NCI-H345 (cell line): ENCODE results near the gene HSD17B2.
"Not testable (repeated sequence)": the region's sequence is repeated elsewhere in the genome, so short reads cannot be mapped to it uniquely, and the experiment has no call there.

Source experiments
- DNase-seq: peaks from one replicate; lab custom pipeline; 2025; lab: John Stamatoyannopoulos, UW

Gene HSD17B2, protein sequence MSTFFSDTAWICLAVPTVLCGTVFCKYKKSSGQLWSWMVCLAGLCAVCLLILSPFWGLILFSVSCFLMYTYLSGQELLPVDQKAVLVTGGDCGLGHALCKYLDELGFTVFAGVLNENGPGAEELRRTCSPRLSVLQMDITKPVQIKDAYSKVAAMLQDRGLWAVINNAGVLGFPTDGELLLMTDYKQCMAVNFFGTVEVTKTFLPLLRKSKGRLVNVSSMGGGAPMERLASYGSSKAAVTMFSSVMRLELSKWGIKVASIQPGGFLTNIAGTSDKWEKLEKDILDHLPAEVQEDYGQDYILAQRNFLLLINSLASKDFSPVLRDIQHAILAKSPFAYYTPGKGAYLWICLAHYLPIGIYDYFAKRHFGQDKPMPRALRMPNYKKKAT

DNA sequence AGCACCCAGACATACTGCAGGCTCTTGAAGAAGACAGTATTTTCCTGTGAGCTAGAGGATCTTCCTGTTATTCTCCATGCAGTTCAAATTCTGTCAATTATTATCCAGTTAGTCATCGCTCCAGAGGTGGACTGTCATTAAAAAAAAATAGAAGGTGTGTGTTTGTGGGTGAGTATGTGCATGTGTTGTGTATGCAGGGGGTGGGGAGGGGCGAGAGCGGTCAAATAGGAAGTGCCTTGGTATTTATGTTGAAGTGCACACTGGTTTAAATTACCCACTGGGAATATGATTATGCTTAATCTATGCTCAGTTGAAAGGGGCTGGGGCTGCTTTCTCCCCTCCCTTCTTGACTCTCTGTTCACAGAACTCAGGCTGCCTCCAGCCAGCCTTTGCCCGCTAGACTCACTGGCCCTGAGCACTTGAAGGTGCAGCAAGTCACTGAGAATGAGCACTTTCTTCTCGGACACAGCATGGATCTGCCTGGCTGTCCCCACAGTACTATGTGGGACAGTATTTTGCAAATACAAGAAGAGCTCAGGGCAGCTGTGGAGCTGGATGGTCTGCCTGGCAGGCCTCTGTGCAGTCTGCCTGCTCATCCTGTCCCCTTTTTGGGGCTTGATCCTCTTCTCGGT, at the start of gene HSD17B2:
Gene HSD17B2 (plus strand): TSS at position 273 of the 632 bp plus-strand sequence. CDS start 172 bp downstream, at position 445.
- DNase-seq = no peak

DNA sequence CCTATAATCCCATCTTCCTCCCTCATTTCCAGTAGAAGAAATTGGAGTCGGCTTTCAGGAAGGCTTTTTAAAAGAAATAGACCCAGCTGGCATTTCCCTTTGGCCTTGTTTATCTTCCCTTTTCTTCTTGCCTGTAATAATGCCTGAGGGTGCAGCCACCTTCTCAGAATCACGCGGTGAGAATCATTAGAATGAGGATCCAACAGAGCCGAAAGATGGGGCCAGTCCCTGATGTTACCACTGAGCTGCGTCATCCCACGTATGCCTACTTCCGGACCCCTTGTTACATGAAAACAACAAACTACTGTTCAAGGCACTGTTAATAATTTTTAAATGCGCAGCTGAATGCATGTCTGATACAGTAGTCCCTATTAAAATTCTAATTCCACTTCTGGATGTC, 47.9 kb upstream of the HSD17B2 start:
- DNase-seq = no peak

DNA sequence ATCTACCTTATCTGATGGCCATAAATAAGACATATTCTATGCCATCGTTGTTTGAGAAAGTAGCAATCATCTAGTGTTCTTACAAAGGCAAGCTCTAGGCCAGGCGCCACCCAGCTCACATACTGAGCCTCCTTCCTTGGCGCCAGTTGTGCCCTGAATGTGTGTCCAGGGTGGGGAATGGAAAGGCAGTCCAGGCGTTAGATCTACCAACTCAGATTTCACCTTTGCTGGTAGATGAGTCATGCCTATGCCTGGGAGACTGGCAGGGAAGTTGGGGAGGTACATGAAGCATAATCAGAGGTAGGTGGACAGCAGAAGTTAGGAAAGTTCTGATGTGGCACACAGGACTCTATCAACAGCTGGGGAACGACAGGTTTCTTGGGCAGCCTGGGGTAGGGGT, 47.3 kb upstream of the HSD17B2 start:
- no peak for DNase-seq

DNA sequence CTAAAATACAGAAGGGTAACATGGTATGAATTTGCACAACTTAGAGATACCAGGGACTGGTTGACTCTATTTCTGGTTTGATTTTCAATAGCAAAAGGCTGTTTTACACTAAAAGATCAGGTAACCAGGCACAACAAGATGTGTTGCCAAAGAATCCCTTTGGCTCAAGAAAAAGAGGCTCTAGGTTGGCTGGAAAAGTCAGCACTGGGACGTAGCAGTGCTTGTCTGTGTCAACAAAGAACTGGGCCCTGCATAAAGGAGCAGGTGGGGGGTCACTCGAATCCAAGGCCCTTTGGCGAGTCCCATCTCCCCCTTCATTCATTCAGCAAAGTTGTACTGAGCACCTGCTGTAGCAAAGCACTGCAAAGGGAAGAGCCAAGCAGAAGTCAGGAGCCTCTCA, 42.2 kb upstream of the HSD17B2 start:
- DNase-seq = no peak

DNA sequence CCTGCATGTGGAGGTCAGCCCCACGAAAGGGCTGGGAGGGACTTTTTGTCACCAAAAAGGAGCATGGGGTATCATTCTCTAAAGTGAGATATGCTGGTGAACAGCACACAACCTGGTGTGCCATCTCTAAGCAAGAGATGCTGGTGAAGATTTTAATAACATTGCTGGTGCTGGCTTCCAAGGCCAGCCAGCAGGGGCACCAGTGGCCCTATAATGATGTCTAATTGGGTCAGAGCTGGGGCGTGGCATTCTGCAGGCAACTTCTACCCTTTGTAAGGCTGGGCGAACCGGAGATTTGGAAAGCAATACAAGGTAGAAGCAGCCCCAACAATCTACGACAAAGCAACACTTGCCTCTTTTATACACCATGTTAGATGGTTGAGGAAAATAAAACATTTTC, 40.6 kb upstream of the HSD17B2 start:
- no peak for DNase-seq

DNA sequence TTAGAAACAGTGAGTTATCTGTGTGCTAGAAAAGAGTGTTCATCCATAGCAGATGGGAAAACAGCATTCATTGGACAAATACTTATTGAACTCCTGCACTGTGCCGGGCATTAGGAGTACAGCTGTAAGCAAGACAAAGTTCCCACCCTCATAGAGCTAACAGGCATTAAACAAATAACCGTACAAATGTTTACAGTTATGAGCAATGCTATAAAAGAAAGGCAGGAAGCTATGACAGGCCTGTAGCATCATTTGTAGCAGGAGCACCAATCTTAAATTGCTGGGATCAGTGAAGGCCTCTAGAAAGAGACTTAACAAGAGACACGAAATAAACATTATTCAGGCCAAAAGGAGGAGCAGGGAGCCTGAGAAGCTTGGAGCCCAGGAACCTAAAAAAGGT, 39.4 kb upstream of the HSD17B2 start:
- no peak for DNase-seq

DNA sequence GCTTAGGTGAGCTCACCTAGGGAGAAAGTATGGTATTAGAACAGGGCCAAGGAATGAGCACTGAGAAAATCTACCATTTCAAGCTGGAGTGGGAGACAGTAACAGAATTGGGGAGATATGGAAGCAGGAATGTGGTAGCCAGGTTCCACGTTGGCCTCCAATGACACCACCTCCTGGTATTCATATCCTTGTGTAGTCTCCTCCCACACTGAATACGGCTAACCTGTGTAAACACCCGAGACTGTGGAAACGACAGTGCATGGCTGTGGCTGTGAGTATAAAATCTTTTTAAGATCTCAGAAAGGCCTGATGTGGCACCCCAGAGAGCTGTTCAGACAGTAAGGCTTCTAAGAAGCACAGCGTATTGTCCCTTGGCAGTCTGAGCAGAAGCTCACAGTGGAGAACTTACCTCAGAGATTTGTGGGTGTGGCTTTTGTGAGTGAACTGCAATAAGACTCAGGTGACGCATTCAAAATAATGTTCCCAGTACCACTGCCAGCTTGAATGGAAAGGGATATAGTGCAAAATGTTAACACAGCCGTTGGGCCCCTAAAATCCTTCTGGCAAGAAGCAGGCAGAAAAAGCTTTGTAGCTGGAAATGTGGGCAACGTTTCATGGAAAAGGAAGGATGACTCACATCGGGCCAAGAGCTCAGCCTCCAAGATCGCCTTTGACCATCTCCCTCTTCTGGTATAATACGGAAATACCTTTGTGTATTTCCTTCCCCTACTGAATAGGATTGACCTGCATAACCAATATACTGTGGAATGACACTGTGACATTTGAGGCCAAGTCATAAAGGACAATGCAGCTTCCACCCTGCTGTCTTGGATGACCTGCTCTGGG, 38.2 kb upstream of the HSD17B2 start:
- DNase-seq = no peak

DNA sequence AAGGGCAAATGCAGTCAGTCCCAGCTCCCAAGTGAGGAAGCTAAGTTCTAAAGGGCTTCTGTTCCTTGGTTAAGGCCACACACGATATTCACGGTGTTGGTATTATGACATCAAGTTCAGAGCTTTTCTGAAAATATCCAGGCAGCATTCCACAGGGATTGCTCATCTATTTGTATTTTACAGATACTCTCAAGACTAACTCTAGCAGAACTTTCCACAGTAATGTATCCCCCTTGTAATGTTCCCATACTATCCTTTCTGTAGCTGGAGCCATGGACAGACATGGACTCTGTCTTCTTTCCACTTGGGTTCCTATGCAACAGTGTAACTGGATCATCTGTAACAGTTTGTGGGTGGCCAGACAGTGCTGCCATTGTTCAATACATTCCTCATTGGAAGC, 37.3 kb upstream of the HSD17B2 start:
- no peak for DNase-seq

DNA sequence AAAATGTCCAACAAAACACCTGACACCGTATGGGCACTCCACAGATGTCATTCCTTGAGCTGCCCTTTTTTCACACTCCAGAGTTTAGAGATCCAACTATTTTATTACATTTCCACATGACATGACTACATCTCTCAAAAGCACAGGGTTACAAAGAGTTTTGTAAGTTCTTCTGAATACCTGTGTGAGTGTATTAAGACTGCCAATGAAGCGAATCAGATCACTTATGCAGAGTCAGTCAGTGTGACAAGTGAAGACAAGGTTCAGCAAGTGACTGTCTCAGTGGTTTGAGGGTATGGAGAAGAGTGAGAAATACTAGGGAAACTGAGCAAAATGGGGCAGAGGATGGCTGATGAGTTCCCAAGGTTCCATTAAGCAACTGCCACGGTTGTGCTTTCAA, 32.2 kb upstream of the HSD17B2 start:
- no peak for DNase-seq

DNA sequence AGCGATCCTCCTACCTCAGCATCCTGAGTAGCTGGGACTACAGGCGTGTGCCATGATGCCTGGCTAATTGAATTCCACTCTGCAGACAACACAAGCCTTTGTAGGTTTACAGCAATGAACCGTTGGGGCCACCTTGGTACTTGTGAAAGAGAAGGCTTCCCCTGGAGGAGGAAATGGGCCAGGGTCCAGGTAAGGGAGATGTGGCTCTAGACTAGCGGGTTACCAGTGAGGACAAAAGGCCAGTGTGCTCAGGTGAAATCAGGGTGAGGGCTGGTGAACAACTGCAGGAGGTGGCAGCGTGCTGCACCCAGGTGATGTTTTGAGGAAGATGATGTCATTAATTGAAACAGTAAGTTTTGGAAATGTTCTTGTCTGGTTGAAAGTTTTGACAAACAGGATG, 30.5 kb upstream of the HSD17B2 start:
- no peak for DNase-seq

DNA sequence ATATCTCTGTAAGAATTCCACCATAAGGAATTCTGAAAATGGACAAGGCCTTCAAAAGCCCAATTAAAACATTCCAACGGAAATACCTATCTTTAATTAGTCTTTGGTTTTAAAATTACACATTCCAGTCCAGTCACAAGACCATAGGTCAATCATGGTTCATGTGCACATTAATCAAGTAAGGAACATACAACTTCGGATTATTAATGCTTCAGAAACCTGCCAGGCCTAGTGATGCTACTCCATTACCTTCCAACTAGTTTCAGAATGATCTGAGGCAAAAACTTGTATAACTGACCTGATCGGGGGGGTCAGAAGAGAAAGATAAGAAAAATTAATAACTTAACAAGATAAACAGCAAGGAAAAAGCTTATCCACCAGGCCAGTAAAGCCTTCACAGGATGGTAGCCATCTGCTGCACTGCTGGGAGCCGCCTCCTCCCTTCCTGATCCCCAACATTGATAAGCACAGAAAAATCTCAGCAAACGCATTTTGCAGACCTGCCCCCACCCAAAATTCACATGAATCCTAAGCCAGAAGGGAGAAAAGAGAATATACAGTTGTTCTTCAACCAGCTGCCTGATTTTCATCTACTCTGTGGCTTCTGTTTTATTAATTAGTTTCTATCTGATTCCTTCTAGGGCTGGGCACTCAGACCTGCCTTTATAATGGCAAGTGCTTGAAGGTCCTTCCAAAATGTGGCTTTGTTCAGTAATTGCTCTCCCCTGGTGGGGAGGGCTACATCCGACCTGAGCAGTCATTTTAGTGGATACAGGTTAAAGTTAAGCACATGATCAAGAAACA, 29.8 kb upstream of the HSD17B2 start:
- DNase-seq = no peak

DNA sequence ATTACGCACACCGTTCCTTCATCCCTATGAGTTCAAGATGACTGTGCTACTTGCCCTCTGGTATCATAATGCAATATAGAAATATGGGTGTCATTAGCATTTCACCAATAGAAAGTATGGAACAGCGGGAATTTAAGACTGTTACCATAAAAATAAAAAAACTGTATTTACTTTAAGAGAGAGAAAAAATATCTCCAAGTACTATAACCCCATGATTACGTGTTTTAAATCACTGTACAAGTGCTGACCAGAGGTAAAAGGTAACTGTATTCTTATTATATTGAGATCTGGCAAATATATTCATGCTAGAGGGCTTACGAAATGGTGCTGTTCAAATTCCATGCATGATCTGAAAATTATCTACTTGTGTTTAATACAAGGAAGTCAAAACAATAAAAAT, 29.0 kb upstream of the HSD17B2 start:
- no peak for DNase-seq

DNA sequence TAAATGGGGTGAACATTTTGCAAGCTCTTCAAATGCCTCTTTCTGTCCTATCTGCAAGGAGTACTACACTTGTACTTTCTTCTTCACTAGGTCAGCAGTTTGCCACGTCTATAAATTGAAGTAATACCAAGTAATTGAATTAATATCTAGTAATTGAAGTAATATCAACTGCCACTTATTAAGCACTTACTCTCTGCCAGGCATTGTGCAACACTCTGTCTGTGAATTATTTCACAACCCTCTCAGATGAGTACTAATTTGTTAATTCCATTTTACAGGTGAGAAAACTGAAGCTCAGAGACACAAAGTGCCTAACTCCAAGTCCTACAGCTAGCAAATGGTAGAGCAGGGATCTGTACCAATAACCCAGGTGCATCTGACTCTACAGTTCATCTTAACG, 27.9 kb upstream of the HSD17B2 start:
- DNase-seq = no peak

DNA sequence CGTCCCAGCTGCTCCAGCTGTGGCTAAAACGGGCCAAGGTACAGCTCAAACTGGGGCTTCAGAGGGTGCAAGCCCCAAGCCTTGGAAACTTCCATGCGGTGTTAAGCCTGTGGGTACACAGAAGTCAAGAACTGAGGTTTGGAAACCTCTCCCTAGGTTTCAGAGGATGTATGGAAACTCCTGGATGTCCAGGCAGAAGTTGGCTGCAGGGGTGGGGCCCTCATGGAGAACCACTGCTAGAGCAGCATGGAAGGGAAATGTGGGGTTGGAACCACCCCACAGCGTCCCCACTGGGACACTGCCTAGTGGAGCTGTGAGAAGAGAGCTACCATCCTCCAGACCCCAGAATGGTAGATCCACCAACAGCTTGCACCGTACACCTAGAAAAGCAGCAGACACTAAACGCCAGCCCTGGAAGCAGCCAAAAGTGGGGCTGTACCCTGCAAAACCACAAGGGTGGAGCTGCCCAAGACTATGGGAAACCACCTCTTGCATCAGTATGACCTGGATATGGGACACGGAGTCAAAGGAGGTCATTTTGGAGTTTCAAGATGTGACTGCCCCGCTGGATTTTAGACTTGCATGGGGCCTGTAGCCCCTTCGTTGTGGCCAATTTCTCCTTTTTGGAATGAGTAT, 26.0 kb upstream of the HSD17B2 start:
- DNase-seq = no peak

DNA sequence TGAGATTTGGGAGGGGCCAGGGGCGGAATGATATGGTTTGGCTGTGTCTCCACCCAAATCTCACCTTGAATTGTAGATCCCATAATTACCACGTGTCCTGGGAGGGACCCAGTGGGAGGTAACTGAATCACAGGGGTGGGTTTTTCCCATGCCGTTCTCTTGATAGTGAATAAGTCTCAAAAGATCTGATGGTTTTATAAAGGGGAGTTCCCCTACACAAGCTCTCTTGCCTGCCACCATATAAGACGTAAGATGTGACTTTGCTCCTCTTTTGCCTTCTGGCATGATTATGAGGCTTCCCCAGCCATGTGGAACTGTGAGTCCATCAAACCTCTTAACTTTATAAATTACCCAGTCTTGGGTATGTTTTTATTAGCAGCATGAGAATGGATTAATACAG, 25.3 kb upstream of the HSD17B2 start:
- DNase-seq = not testable (repeated sequence)

DNA sequence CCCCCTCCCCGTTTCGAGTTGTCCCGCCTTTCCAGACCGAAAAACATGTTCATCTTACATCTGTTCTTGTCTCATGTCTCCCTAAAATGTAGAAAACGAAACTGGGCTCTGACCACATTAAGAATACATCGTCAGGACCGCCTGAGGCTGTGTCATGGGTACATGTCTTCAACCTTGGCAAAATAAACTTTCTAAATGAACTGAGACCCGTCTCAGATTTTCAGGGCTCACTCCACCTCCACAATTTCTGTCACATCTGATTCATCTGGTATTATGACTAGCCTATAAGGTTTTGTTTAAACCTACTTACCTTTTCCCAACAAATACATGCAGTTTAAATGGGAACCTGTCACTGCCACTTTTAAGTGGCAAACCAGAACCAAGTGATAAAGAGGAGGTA, 24.4 kb upstream of the HSD17B2 start:
- no peak for DNase-seq

DNA sequence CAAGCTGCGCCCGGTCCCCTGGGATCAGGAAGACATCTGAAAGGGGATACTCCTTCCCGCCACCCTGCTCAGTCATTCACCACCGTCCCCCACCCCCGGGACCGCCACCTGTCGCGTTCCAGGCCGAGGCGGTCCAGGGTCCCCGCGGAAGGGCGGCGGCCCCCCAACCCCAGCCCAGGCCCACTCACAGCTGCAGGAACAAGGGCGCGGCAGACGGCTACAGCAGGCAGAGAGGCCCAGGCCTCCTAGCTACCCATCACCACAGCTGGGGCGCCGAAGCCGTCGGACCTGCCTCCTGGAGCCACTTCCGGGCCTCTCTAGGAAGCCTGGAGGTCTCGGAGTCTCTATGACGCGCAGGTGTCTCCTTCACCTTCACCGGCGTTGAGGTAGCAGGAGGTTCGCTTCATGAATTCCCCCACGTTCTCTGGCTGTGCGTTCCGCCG, 23.8 kb upstream of the HSD17B2 start, which contains the start of gene SDR42E1:
Gene SDR42E1 (minus strand): TSS at position 272 of the 443 bp plus-strand sequence. CDS start 10,612 bp downstream, outside the sequence.
- DNase-seq = no peak

DNA sequence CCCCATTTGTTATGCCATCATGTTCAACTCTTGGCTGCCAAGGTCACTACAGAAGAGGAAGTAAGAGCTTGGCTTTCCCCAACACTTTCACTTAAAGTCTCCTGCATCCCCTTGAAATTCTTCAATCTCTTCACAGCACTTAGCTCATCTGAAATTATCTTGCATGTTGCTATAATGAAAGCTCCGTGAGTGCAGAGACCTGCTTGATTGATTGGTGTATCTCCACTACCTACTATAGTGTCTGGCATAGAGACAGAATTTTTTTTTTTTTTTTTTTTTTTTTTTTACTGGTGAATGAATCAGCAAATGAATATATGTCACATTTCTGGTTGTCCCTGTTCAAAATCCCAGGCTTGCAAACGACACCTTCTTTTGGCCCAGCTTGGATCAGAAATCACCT, 21.9 kb upstream of the HSD17B2 start:
- no peak for DNase-seq

DNA sequence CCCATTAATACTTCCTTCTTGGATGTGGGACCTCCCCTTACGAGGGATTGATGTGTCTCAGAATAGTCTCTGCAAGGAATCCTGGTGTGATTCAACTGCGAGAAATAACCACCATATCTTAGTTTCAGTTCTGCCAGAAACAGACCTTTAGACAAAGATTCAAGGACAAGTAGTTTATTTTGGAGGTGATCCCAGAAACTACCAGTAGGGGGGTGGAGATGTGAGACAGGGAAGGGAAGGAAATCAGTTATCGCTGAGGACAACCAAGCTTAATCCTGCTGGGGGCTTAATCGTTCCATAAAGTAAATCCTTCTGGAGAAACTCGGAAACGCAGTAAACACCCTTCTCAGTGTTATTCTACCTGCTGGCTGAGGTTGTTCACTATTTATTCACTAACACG, 18.8 kb upstream of the HSD17B2 start:
- DNase-seq = no peak

DNA sequence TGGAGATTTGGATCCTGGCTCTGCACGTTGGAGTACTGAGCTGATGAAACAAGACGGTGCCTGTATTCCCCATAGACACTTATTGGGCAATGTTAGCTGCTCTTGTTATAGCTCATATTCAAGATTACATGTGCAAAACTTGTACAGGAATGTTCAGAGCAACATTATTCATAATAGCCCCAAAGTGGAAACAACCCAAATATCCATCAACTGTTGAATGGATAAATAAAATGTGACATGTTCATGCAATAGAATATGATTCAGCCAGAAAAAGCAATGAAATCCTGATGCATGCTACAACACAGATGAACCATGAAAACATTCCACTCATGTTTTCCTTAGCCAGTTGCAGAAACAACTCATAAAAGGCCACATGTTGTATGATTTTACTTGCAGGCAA, 18.1 kb upstream of the HSD17B2 start:
- no peak for DNase-seq

DNA sequence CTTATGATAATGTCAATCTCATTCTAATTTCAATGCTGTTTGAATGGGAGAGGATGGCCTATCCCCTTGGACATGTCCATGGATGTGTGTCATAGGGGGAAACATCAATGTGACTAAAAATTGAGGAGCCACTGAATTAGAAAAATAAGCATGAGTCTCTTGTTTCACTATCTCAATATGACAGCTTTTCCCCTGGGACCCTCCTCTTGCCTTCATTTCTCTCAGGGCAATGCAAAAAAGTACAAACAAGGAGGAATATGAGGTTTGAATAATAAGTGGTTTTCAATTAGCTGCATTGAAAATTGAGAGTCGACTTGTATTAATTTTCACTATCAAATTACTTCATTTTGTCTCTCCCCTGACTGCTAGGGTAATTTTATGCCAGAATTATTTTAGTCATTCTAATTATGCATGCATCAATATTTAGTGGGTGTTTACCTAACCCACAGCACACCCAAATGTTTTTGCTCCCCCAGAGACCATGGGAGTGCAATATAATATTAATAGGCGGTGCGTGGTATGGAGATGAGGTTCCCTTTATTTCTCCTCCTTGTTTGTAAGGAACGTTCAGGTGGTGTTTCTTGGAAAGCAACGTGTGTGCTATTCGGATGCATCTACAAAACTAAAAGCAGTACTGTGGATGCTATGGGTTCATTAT, 17.0 kb upstream of the HSD17B2 start:
- no peak for DNase-seq
